Activated naive CD4-positive, alpha-beta T cell treated with anti-CD3 and anti-CD28 coated beads, Interleukin-2, amount 50 U/mL, for 72 hours (primary cell): ENCODE results near the gene CYSLTR2. TPM values are rescaled to one million over a fixed set of nuclear protein-coding genes. Genes with fewer than 3 reads are reported as not detected.
"Not testable (repeated sequence)": the region's sequence is repeated elsewhere in the genome, so short reads cannot be mapped to it uniquely, and the experiment has no call there.

Experiments used
- ATAC-seq, 2 donors: fragments of 150-1000 bp; cut with Tn5 transposase; 2 replicates each; pipeline ENCODE4 v1.10.0; 2021; ENCODE audit warnings: mild to moderate bottlenecking in 2 of 2, moderate library complexity in 2 of 2
- DNase-seq, 2 donors: peaks; one replicate each; pipeline ENCODE4 v3.0.0; 2021 to 2022; ENCODE audit warnings: low spot score in 2 of 2
- H3K27ac Mint-ChIP-seq, 2 donors: one replicate each; pipeline ENCODE4 v1.8.0; 2022; ENCODE audit warnings: mild to moderate bottlenecking in 2 of 2, mixed read lengths in 2 of 2
- H3K36me3 Mint-ChIP-seq, 2 donors: one replicate each; pipeline ENCODE4 v1.8.0; 2022; ENCODE audit warnings: mixed read lengths in 2 of 2
- H3K9me3 Mint-ChIP-seq, 2 donors: one replicate each; pipeline ENCODE4 v1.8.0; 2022; ENCODE audit warnings: mixed read lengths in 2 of 2
- total RNA-seq, 2 donors: library from RNA; stranded (reverse); gene quantifications; one replicate each; pipeline ENCODE4 v1.2.3, GENCODE V29; 2022

Gene CYSLTR2
- total RNA-seq, 2 donors from 2014 or later = 3.0 to 3.2 TPM

DNA sequence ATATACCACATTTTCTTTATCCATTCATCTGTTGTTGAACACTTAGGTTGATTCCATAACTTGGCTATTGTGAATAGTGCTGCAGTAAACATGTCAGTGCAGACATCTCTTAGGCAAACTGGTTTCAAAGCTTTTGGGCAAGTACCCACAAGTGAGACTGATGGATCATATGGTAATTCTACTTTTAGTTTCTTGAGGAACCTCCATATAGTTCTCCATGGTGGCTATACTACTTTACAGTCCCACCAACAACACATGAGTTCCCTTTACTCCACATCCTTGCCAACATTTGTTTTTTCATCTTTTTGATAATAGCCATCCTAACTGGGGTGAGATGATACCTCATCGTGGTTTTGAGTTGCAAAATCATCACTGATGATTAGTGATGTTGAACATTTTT lies 8.5 kb downstream of the CYSLTR2 start:
- Mint-ChIP-seq H3K27ac (no peak overlapping the region), H3K9me3 (peaks cover 25 to 46% of the 10 kb centered on the region in 2 donors), H3K36me3 (peaks cover 27 to 47% of the 10 kb centered on the region in 2 donors)
- no peak for ATAC-seq
- DNase-seq = no peak

DNA sequence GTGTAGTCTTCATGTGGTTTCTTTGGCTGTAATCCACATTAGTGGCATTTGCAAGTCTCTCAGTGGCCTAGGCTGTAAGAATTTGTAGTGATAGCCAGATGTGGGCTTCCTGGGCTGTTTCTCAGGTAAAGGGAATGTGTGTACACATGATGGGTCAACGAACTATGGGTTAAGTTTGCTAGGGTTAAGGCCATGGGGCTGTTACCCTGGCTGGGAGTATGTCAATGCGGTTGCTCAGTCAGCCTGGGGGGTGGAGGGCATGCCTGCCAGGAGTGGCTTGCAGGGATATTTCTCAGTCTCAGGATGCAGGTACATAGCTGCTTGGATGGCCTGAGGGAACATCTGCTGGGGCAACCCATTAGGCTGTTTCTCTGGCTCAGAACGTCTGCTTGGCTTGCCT lies 13.4 kb downstream of the CYSLTR2 start:
- no peak for ATAC-seq
- H3K36me3 Mint-ChIP-seq = peaks cover 50 to 72% of the 10 kb centered on the region in 2 donors
- no peak overlapping the region for H3K27ac Mint-ChIP-seq
- peaks cover 27 to 51% of the 10 kb centered on the region in 2 donors for H3K9me3 Mint-ChIP-seq
- DNase-seq = no peak

DNA sequence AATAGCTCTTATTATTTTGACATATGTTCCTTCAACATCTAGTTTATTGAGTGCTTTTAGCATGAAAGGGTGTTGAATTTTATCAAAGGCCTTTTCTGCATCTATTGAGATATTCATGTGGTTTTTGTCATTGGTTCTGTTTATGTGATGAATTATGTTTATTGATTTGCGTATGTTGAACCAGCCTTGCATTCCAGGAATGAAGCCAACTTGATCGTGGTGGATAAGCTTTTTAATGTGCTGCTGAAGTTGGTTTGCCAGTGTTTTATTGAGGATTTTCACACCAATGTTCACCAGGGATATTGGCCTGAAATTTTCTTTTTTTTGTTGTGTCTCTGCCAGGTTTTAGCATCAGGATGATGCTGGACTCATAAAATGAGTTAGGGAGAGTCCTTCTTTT lies 17.7 kb downstream of the CYSLTR2 start:
- H3K27ac Mint-ChIP-seq, DNase-seq, ATAC-seq: not testable (repeated sequence)
- Mint-ChIP-seq H3K36me3 (peaks cover 34 to 51% of the 10 kb centered on the region in 2 donors), H3K9me3 (peaks cover 8 to 31% of the 10 kb centered on the region in 2 donors)

DNA sequence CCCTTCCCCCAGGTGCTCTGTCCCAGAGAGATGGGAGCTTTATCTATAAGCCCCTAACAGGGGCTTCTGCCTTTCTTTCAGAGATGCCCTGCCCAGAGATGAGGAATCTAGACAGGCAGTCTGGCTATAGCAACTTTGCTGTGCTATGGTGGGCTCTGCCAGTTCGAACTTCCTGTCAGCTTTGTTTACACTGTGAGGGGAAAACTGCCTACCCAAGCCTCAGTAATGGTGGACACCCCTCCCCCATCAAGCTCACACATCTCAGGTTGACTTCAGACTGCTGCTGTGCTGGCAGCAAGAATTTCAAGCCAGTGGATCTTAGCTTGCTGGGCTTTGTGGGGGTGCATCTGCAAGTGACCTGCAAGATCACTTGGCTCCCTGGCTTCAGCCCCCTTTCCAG lies 21.5 kb downstream of the CYSLTR2 start:
- H3K9me3 Mint-ChIP-seq = peaks cover 0 to 18% of the 10 kb centered on the region in 2 donors
- H3K36me3 Mint-ChIP-seq = peaks cover 18 to 32% of the 10 kb centered on the region in 2 donors
- H3K27ac Mint-ChIP-seq = no peak overlapping the region
- ATAC-seq (no peak), DNase-seq (no peak)

DNA sequence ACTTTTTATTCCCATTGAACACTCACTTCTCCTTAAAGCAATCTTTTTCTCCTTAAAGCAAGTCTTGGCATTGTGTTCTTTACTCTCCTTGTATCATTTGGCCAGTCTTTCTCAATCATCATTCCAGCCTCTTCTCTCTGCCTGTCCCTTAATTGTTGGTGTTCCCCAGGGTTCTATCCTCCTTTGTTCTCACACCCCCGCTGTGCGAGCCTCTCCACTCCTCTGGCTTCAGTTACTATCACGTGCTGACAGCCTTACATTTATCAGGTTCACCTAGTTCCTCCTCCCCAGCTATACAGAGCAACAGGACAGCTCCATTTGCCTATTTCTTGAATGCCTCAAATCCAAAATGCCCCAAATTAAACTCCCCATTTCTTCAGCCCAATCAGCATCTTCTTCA lies 24.6 kb downstream of the CYSLTR2 start:
- ATAC-seq (no peak), DNase-seq (no peak)
- Mint-ChIP-seq H3K36me3 (peaks cover 0 to 12% of the 10 kb centered on the region in 2 donors), H3K9me3 (peaks cover 0 to 7% of the 10 kb centered on the region in 2 donors), H3K27ac (peak overlapping the region in 1 of 2 donors; percentile 64)

DNA sequence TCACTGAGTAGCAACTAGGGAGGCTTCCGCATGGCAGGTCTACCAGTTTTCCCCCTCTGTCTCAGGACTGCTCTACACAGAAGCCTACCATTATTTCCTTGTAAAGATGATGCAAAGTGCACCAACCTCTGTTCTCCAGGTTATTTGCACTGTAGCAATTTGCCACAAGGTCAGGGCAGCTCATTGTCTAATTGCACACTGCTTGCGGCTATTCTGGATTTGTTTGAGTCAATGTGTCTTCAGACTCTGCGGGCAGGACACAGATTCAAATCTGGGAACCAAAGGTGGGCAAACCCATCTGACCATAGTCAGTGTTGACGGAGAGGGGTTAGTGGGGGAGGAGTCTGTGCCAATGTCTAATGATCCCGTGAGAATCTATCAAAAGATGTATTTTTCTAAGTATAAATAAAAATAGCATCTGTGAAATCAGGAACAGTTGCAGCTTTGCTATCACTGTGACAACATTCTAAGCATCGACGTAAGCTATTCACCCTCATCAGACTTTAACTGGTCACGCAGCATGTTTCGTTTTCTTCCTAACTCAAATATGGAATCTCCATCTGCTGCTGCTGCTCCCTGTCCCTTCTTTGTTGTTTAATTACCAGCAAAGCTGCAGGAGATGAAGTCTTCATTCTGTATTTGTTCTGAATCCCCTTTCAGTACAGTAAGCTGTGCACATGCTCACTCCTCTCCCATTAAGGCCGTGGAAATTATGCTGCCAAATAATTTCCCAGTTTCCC lies 26.4 kb downstream of the CYSLTR2 start:
- no peak for DNase-seq
- no peak overlapping the region for H3K27ac Mint-ChIP-seq
- no peak for ATAC-seq
- H3K36me3 Mint-ChIP-seq = no peaks in the 10 kb centered on the region
- no peaks in the 10 kb centered on the region for H3K9me3 Mint-ChIP-seq

DNA sequence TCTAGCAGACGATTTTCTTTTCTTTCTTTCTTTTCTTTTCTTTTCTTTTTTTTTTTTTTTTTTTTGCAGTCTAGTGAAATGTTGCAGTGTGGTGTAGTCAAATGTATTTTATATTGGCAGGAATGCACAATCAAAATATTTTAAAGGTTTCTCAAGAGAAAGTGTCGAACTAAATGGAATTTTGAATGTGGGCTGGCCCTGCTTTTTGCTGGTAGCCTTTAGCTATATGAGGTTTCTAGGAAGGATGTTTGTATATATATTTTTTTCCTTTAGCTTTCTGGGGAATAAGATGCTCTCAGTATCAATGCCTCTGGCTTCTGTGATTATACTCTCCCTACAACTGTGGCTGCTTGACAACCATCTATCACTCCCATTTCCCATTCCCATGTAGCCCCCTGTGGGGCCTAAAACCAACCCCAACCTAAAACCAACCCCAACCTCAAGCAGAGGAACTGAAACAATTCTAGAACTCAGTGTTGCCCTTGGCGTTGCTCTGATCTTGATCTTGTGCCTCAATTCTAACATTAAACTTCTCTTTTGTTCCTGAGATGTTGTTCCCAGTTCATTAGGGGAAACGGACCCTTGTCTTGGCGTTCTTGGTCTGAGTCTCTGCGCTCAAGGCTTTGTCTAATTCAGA lies 27.1 kb downstream of the CYSLTR2 start:
- peak overlapping the region in 1 of 2 donors; percentile 19 for H3K27ac Mint-ChIP-seq

DNA sequence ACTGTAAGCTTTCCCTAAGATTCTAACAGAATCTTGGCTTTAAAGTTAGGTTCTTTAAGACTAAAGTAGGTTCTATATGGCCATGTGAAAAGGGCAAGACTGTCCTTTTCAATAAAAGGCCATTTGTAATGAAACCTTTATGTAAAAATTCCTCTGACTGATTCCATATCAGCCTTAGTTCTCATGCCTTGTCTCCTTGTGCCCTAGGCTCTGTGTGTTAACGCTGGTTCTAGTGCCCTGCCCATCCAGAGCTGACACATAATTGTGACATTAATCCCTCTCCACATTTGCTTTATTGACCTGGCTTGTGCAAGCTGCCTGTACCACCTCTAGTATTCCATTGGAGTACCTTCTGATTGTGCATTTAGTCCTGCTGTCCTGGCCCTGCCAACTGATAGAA lies 28.2 kb downstream of the CYSLTR2 start:
- no peak overlapping the region for H3K27ac Mint-ChIP-seq
- ATAC-seq = no peak
- H3K9me3 Mint-ChIP-seq = no peaks in the 10 kb centered on the region
- no peak for DNase-seq
- no peaks in the 10 kb centered on the region for H3K36me3 Mint-ChIP-seq

More for the DNA sequence above, 27.1 kb downstream of the CYSLTR2 start:
- Mint-ChIP-seq H3K9me3 (no peaks in the 10 kb centered on the region), H3K36me3 (no peaks in the 10 kb centered on the region)
- no peak for DNase-seq
- no peak for ATAC-seq

DNA sequence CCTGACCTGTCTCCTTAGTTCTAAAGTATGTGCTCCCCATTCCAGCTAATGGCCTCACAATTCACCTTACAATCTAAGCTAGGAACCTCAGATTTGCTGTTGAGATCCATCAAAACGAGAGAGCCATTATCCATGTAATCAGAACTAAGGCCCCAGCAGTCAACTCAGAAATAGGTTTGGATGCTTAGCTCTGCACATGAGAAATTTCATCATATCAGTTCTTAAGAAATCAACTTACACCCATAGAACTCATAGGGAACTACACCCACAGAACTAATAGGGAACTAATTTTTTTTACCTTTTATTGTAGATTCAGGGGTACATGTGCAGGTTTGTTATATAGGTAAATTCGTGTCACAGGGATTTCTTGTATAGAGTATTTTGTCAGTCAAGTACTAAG lies 28.7 kb downstream of the CYSLTR2 start:
- ATAC-seq = no peak
- no peak overlapping the region for H3K27ac Mint-ChIP-seq
- DNase-seq = no peak
- H3K9me3 Mint-ChIP-seq = no peaks in the 10 kb centered on the region
- no peaks in the 10 kb centered on the region for H3K36me3 Mint-ChIP-seq

DNA sequence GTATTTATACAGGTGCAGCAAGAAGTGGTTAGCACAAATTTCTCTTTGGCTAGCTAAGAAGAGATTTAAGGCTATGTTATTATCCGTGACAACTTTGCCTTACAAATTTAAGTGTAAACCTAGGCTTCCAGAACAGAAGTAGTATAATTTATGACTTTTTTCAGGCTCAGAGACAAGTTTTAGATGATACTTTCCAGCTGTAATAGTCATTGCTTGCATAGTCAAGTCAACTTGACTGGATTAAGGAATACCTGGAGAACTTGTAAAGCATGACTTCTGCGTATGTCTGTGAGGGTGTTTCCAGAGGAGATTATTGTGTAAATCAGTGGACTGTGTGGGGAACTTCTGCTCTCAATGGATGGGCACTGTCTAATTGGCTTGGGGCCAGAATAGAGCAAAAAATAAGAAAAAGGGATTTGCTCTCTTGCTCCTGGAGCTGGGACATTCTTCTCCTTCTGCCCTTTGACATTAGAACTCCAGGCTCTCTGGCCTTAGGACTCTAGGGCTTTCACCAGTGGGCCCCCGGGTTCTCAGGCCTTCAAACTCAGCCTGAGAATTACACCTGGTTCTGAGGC lies 33.0 kb downstream of the CYSLTR2 start:
- no peak for ATAC-seq
- H3K9me3 Mint-ChIP-seq = peaks cover 6 to 7% of the 10 kb centered on the region in 2 donors
- DNase-seq = no peak
- no peak overlapping the region for H3K27ac Mint-ChIP-seq
- H3K36me3 Mint-ChIP-seq = peaks cover 12 to 15% of the 10 kb centered on the region in 2 donors

DNA sequence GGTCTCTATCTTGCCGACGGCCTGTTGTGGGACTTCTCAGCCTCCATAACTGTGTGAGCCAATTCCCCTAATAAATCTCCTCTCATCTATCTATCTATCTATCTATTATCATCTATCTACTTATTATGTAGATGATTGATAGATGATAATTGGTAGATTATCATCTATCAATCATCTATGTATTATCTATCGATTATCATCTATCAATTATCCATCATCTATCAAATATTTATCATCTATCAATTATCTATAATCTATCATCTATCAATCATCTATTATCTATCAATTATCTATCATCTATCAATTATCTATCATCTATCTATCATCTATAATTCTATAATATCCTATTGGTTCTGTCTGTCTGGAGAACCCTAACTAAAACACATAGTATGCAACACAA lies 33.5 kb downstream of the CYSLTR2 start:
- ATAC-seq = no peak
- DNase-seq = no peak
- Mint-ChIP-seq H3K36me3 (peaks cover 12 to 15% of the 10 kb centered on the region in 2 donors), H3K9me3 (peaks cover 6 to 7% of the 10 kb centered on the region in 2 donors), H3K27ac (no peak overlapping the region)

DNA sequence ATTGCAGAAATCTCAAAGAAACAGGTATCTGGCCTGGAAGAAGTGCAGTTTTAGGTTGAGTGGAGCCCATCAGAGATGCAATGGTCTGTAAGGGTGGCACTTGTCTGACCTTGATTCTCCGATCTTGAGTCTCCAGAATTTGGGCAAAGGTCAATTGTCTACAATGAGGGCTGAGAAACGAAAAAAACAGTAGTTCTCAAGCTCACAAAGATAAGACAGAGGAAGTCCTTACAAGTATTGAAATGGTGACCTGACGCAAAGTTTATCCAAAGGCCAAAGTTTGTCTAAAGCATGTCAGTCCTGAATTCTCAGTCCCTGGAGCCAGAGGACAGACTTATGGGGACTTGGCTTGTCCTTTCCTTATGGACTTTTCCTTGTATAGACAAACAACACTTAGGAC lies 40.3 kb downstream of the CYSLTR2 start:
- Mint-ChIP-seq H3K9me3 (peaks cover 3 to 9% of the 10 kb centered on the region in 2 donors), H3K36me3 (peaks cover 5 to 20% of the 10 kb centered on the region in 2 donors), H3K27ac (no peak overlapping the region)
- DNase-seq (no peak), ATAC-seq (no peak)

DNA sequence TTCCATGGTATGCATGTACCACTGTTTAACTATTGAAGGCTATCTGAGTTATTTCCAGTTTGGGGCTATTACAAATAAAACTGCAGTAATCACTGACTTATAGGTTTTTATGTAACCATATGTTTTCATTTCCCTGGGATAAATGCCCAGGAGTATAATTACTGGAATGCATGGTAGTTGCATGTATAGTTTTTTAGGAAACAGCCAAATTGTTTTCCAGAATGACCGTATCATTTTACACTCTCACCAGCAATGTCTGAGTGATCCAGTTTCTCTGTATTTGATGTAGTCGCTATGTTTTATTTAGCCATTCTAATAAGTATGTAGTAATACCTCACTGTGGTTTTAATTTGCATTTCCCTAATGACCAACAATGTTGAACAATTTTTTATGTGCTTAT lies 42.0 kb downstream of the CYSLTR2 start:
- Mint-ChIP-seq H3K36me3 (peaks cover 6 to 17% of the 10 kb centered on the region in 2 donors), H3K27ac (no peak overlapping the region), H3K9me3 (peaks cover 11% of the 10 kb centered on the region in 2 donors)
- ATAC-seq (no peak), DNase-seq (no peak)

DNA sequence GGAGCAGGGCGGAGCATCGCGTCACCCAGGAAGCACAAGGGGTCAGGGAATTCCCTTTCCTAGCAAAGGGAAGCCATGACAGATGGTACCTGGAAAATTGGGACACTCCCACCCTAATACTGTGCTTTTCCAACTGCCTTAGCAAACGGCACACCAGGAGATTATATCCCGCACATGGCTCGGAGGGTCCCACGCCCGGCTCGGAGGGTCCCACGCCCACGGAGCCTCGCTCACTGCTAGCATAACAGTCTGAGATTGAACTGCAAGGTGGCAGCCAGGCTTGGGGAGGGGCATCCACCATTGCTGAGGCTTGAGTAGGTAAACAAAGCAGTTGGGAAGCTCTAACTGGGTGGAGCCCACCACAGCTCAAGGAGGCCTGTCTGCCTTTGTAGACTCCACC lies 42.9 kb downstream of the CYSLTR2 start:
- peaks cover 11 to 12% of the 10 kb centered on the region in 2 donors for H3K9me3 Mint-ChIP-seq
- H3K36me3 Mint-ChIP-seq = peaks cover 13 to 23% of the 10 kb centered on the region in 2 donors
- not testable (repeated sequence) for H3K27ac Mint-ChIP-seq, ATAC-seq, DNase-seq

DNA sequence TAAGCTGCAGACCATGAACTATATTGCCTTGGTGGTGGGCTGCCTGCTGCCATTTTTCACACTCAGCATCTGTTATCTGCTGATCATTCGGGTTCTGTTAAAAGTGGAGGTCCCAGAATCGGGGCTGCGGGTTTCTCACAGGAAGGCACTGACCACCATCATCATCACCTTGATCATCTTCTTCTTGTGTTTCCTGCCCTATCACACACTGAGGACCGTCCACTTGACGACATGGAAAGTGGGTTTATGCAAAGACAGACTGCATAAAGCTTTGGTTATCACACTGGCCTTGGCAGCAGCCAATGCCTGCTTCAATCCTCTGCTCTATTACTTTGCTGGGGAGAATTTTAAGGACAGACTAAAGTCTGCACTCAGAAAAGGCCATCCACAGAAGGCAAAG lies 53.7 kb downstream of the CYSLTR2 start:
- no peak for ATAC-seq
- DNase-seq = no peak
- peaks cover 24 to 35% of the 10 kb centered on the region in 2 donors for H3K36me3 Mint-ChIP-seq
- no peak overlapping the region for H3K27ac Mint-ChIP-seq
- H3K9me3 Mint-ChIP-seq = peaks cover 27 to 32% of the 10 kb centered on the region in 2 donors

DNA sequence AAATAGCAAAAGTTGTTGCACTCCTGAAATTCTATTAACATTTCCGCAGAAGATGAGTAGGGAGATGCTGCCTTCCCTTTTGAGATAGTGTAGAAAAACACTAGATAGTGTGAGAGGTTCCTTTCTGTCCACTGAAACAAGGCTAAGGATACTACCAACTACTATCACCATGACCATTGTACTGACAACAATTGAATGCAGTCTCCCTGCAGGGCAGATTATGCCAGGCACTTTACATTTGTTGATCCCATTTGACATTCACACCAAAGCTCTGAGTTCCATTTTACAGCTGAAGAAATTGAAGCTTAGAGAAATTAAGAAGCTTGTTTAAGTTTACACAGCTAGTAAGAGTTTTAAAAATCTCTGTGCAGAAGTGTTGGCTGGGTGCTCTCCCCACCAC lies 55.0 kb downstream of the CYSLTR2 start:
- H3K9me3 Mint-ChIP-seq = peaks cover 29 to 35% of the 10 kb centered on the region in 2 donors
- no peak overlapping the region for H3K27ac Mint-ChIP-seq
- DNase-seq = no peak
- H3K36me3 Mint-ChIP-seq = peaks cover 26 to 39% of the 10 kb centered on the region in 2 donors
- ATAC-seq = no peak

DNA sequence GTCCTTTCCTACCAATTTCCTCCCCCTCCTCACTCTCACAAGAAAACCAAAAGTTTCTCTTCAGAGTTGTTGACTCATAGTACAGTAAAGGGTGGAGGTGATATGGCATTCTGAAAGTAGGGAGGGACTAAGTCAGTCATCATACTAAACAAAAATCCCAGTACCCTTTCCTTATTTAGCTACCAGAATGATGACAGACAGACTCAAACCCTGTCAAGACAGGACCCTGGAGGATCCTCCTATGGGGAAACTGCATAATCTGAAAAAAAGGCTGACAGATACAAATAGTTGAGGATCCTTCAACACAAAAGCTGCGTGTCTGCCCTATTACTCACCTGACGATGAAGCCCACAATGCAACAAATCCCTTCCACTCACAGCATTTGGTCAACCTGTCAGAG lies 55.5 kb downstream of the CYSLTR2 start:
- DNase-seq (no peak), ATAC-seq (peak; percentile 85 to 96)
- Mint-ChIP-seq H3K27ac (no peak overlapping the region), H3K9me3 (peaks cover 32 to 36% of the 10 kb centered on the region in 2 donors), H3K36me3 (peaks cover 31 to 42% of the 10 kb centered on the region in 2 donors)
